ENCODE data around the gene SLC25A33. TPM values are rescaled to one million over a fixed set of nuclear protein-coding genes. Genes with fewer than 3 reads are reported as not detected.

Gene SLC25A33
- total and polyA plus RNA-seq, 2 donors (not counting 1 experiment from before 2014, with no cell fraction given) = 2.3 to 5.0 TPM

DNA sequence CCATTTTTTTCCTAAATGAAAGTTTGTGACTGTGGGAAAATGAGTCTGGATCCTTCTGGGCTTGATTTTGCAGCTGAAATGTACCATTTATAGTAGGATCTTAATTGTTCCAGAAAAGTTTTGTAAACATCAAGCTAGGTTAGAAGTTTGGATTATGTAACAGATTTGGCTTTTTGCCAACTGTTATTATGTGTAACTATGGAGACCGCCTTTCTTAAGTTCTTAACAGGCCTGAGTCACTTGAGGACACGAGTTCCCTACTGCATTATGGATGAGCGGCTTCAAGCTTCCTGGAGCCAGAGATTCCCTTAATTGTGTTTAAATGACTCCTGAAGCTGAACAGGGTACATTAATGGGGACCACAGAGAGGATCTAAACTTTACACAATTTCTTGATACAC is 22.2 kb downstream of the SLC25A33 start:
- no peak for DNase-seq
- no peak overlapping the region for H3K4me2 ChIP-seq (replicated peaks; ENCODE audit: low read depth, low read length, poor library complexity, severe bottlenecking)

DNA sequence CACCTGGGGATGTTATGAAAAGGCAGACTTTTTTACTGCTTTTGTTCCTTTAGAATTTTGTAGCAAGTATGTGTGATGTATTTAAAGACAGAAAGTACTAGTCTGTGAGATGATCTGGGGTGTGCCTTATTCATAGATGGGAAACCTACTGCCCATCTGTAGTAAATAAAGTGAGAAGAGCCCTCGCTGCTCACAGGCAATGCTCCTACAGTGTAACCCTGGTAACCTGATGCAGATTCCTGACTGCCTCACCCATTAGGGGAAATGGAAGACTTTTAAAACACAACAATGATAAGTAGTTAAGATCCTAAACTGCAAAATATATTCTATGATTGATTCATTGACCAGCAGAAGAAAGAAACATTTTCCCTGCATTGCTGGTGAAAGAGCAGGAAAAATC is 30.0 kb downstream of the SLC25A33 start:
- Histone ChIP-seq H3K4me2 (replicated peaks; ENCODE audit: low read depth, low read length, poor library complexity, severe bottlenecking) (no peak overlapping the region), H3K9ac (ENCODE audit: low read length) (no peak overlapping the region)
- no peak overlapping the region for H3K4me3 Mint-ChIP-seq

More for the DNA sequence above, 22.2 kb downstream of the SLC25A33 start:
- Mint-ChIP-seq H3K27ac (no peak overlapping the region), H3K9me3 (ENCODE audit: insufficient read depth) (no peaks in the 10 kb centered on the region), H3K4me3 (no peak overlapping the region), H3K4me1 (peaks cover 6% of the 10 kb centered on the region), H3K27me3 (no peaks in the 10 kb centered on the region)
- intact Hi-C loops (cut with micrococcal nuclease) = no loop called here
- Histone ChIP-seq H3K9me3 (ENCODE audit: control extremely low read depth in 1 of 3, control insufficient read depth in 2 of 3, insufficient read depth in 1 of 3, low read length in 2 of 3) (no peaks in the 10 kb centered on the region), H3K79me2 (ENCODE audit: control insufficient read depth, insufficient read depth, low read length) (peaks cover 6% of the 10 kb centered on the region), H3K4me3 (ENCODE audit: control extremely low read depth in 1 of 5, extremely low read depth in 1 of 5, insufficient read depth in 1 of 5, low read depth in 2 of 5, low read length in 4 of 5) (no peak overlapping the region), H2AFZ (ENCODE audit: insufficient read depth, low read depth, low read length, poor library complexity, severe bottlenecking) (no peak overlapping the region), H3K9ac (ENCODE audit: low read length) (no peak overlapping the region), H4K20me1 (ENCODE audit: control insufficient read depth, insufficient read depth, low read length, poor library complexity, severe bottlenecking) (peaks cover 6% of the 10 kb centered on the region), H3K27me3 (replicated peaks in 1 of 4; ENCODE audit: control extremely low read depth in 1 of 4, control insufficient read depth in 3 of 4, insufficient read depth in 4 of 4, low read length in 3 of 4) (no peaks in the 10 kb centered on the region), H3K27ac (ENCODE audit: low read length in 2 of 2) (no peak overlapping the region), H3K4me1 (ENCODE audit: control insufficient read depth in 2 of 2, insufficient read depth in 2 of 2, low read length in 2 of 2) (no peaks in the 10 kb centered on the region), H3K36me3 (replicated peaks in 1 of 2; ENCODE audit: control extremely low read depth in 1 of 2, control insufficient read depth in 1 of 2, extremely low read depth in 1 of 2, insufficient read depth in 2 of 2, low read length in 1 of 2) (peaks cover 0 to 16% of the 10 kb centered on the region in 2 experiments)
- ChIA-PET CTCF (interaction anchor here (0.6 to 1.4 kb wide), 3 partner anchors 12 to 707 kb away, joined by 3 to 4 read pairs (median 3); no protein-coding TSS in a partner anchor), POLR2A (no interaction called here)
- no peak for ATAC-seq (ENCODE audit: low read depth)
- WGBS (ENCODE audit: insufficient coverage) = 83% methylated on average over 1 of the region's 3 CpGs
- TF ChIP-seq, protein P1, sequence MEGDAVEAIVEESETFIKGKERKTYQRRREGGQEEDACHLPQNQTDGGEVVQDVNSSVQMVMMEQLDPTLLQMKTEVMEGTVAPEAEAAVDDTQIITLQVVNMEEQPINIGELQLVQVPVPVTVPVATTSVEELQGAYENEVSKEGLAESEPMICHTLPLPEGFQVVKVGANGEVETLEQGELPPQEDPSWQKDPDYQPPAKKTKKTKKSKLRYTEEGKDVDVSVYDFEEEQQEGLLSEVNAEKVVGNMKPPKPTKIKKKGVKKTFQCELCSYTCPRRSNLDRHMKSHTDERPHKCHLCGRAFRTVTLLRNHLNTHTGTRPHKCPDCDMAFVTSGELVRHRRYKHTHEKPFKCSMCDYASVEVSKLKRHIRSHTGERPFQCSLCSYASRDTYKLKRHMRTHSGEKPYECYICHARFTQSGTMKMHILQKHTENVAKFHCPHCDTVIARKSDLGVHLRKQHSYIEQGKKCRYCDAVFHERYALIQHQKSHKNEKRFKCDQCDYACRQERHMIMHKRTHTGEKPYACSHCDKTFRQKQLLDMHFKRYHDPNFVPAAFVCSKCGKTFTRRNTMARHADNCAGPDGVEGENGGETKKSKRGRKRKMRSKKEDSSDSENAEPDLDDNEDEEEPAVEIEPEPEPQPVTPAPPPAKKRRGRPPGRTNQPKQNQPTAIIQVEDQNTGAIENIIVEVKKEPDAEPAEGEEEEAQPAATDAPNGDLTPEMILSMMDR (IDR thresholded peaks at IDR 0.05) = no peak
- no peak for TF ChIP-seq EZH2 (IDR thresholded peaks at IDR 0.05; ENCODE audit: borderline replicate concordance, insufficient read depth, low read depth, low read length, poor library complexity, severe bottlenecking)

More for the DNA sequence above, 30.0 kb downstream of the SLC25A33 start:
- Histone ChIP-seq H3K79me2 (ENCODE audit: control insufficient read depth, insufficient read depth, low read length) (no peaks in the 10 kb centered on the region), H3K4me1 (ENCODE audit: control insufficient read depth in 2 of 2, insufficient read depth in 2 of 2, low read length in 2 of 2) (no peaks in the 10 kb centered on the region), H3K9me3 (ENCODE audit: control extremely low read depth in 1 of 3, control insufficient read depth in 2 of 3, insufficient read depth in 1 of 3, low read length in 2 of 3) (no peaks in the 10 kb centered on the region), H4K20me1 (ENCODE audit: control insufficient read depth, insufficient read depth, low read length, poor library complexity, severe bottlenecking) (no peaks in the 10 kb centered on the region), H3K27ac (ENCODE audit: low read length in 2 of 2) (no peak overlapping the region), H3K36me3 (replicated peaks in 1 of 2; ENCODE audit: control extremely low read depth in 1 of 2, control insufficient read depth in 1 of 2, extremely low read depth in 1 of 2, insufficient read depth in 2 of 2, low read length in 1 of 2) (peaks cover 2 to 3% of the 10 kb centered on the region in 2 experiments), H3K4me3 (ENCODE audit: control extremely low read depth in 1 of 5, extremely low read depth in 1 of 5, insufficient read depth in 1 of 5, low read depth in 2 of 5, low read length in 4 of 5) (no peak overlapping the region), H3K27me3 (replicated peaks in 1 of 4; ENCODE audit: control extremely low read depth in 1 of 4, control insufficient read depth in 3 of 4, insufficient read depth in 4 of 4, low read length in 3 of 4) (no peaks in the 10 kb centered on the region), H2AFZ (ENCODE audit: insufficient read depth, low read depth, low read length, poor library complexity, severe bottlenecking) (no peak overlapping the region)
- Mint-ChIP-seq H3K27ac (no peak overlapping the region), H3K27me3 (no peaks in the 10 kb centered on the region), H3K9me3 (ENCODE audit: insufficient read depth) (no peaks in the 10 kb centered on the region), H3K4me1 (peaks cover 11% of the 10 kb centered on the region)
- DNase-seq (no peak), ATAC-seq (ENCODE audit: low read depth) (no peak)
- WGBS (ENCODE audit: insufficient coverage) = no CpG with 5 or more reads among the region's 1 CpG
- intact Hi-C loops (cut with micrococcal nuclease) = no loop called here
- ChIA-PET POLR2A (interaction anchor here (0.8 kb wide), 1 partner anchor 24 kb away, joined by 3 read pairs; no protein-coding TSS in a partner anchor), CTCF (interaction anchor here (1.0 to 1.6 kb wide), 2 partner anchors 38 to 75 kb away, joined by 3 to 7 read pairs; no protein-coding TSS in a partner anchor)
- TF ChIP-seq, protein P1 (IDR thresholded peaks at IDR 0.05) = no peak
- TF ChIP-seq EZH2 (IDR thresholded peaks at IDR 0.05; ENCODE audit: borderline replicate concordance, insufficient read depth, low read depth, low read length, poor library complexity, severe bottlenecking) = no peak

Data from B cell (primary cell).